Caco-2 (cell line): ENCODE data around the gene PRPF19. TPM values are rescaled to one million over a fixed set of nuclear protein-coding genes. Genes with fewer than 3 reads are reported as not detected.
A peak's percentile ranks its signal among the peaks of the same experiment; 100 is the strongest.

ENCODE experiments used
- BruUV-seq: library from RNA; stranded (reverse); fragments of 400-500 nt; replicated peaks from 2 replicates; lab custom pipeline; 2021; lab: Mats Ljungman, UMichigan
- CTCF ChIA-PET: fragments of 300-600 bp; sonication (Branson Sonifier 250); formaldehyde crosslinking; loops from one replicate; lab custom pipeline; 2022; ENCODE audit warnings: antibody characterized with exemption; lab: Charles Lee
- POLR2A ChIA-PET: fragments of 300-600 bp; sonication (Branson Sonifier 250); formaldehyde crosslinking; loops from one replicate; lab custom pipeline; 2022; ENCODE audit warnings: antibody characterized with exemption; lab: Charles Lee
- DNase-seq, 2 experiments: peaks; one replicate each; pipeline versions ENCODE4 v3.0.0 to v3.0.0-alpha.2; 2020 to 2022
- H3K27me3 ChIP-seq: replicated peaks from 2 replicates; pipeline ENCODE4 v1.6.0; 2011; ENCODE audit warnings: low read length; ENCODE audit not compliant: control insufficient read depth, insufficient read depth
- H3K36me3 ChIP-seq: 2 replicates; pipeline ENCODE4 v1.5.1; 2011; ENCODE audit warnings: low read length; ENCODE audit not compliant: control insufficient read depth, insufficient read depth
- H3K4me1 ChIP-seq: fragments of 250-450 bp; sonication (Bioruptor Pico); 2 replicates; pipeline ENCODE4 v1.5.1; 2020; ENCODE audit warnings: mild to moderate bottlenecking
- H3K4me3 ChIP-seq: 2 replicates; pipeline ENCODE4 v1.5.1; 2011; ENCODE audit warnings: low read depth, mild to moderate bottlenecking, control low read depth, low read length
- H3K9me3 ChIP-seq: fragments of 250-450 bp; sonication (Bioruptor Pico); 2 replicates; pipeline ENCODE4 v1.5.1; 2020; ENCODE audit warnings: mild to moderate bottlenecking, moderate library complexity
- H3K27ac Mint-ChIP-seq: one replicate; pipeline ENCODE4 v1.8.0; 2022; ENCODE audit warnings: mixed read lengths; ENCODE audit not compliant: unreplicated experiment
- H3K27me3 Mint-ChIP-seq: one replicate; pipeline ENCODE4 v1.8.0; 2022; ENCODE audit warnings: mixed read lengths; ENCODE audit not compliant: insufficient read depth, unreplicated experiment
- H3K36me3 Mint-ChIP-seq: one replicate; pipeline ENCODE4 v1.8.0; 2022; ENCODE audit warnings: mild to moderate bottlenecking, mixed read lengths; ENCODE audit not compliant: insufficient read depth, unreplicated experiment
- H3K4me1 Mint-ChIP-seq: one replicate; pipeline ENCODE4 v1.8.0; 2022; ENCODE audit warnings: low read depth, mixed read lengths; ENCODE audit not compliant: unreplicated experiment
- H3K4me3 Mint-ChIP-seq: one replicate; pipeline ENCODE4 v1.8.0; 2022; ENCODE audit warnings: mild to moderate bottlenecking, moderate library complexity, mixed read lengths; ENCODE audit not compliant: unreplicated experiment
- H3K9me3 Mint-ChIP-seq: one replicate; pipeline ENCODE4 v1.8.0; 2022; ENCODE audit warnings: mixed read lengths; ENCODE audit not compliant: unreplicated experiment
- CTCF ChIP-seq, 2 experiments: fragments of 200-600 bp in 1 of 2; IDR thresholded peaks; 1 replicate in 1 of 2; 2 replicates in 1 of 2; pipeline versions ENCODE4 v1.5.1 to v1.8.0; 2011 to 2022; ENCODE audit warnings: antibody characterized with exemption in 1 of 2, control low read depth in 1 of 2, inconsistent platforms in 1 of 2, low read depth in 1 of 2, low read length in 1 of 2, mild to moderate bottlenecking in 1 of 2, moderate library complexity in 1 of 2; ENCODE audit not compliant: insufficient read depth in 1 of 2, severe bottlenecking in 1 of 2, unreplicated experiment in 1 of 2
- intact Hi-C: fragments of 100-400 bp; cut with micrococcal nuclease; formaldehyde crosslinking; loops from one replicate; pipeline ENCODE4 v1.10.0; 2022; ENCODE audit not compliant: unreplicated experiment
- total RNA-seq: library from RNA; stranded (reverse); gene quantifications from 2 replicates; pipeline ENCODE4 v1.2.3, GENCODE V29; 2022

The PRPF19 gene
- total RNA-seq, 1 experiment from 2014 or later: 183 TPM

GRCh38 chr11:60905551-60906113 is 753 bp downstream of the PRPF19 start:
- peak overlapping the region; percentile 86 for H3K27ac Mint-ChIP-seq
- intact Hi-C loops: loop anchor here (2.0 kb wide), 1 partner anchor 35 kb away; no protein-coding TSS in a partner anchor
- Histone ChIP-seq H3K27me3 (no peaks in the 10 kb centered on the region), H3K36me3 (peaks cover 4% of the 10 kb centered on the region; the same call in 1 of the 2 replicates), H3K4me3 (peak overlapping the region; percentile 77), H3K9me3 (no peaks in the 10 kb centered on the region), H3K4me1 (no peaks in the 10 kb centered on the region; the same call in 1 of the 2 replicates)
- no TSS peak for BruUV-seq
- peaks cover 30% of the 10 kb centered on the region for H3K36me3 Mint-ChIP-seq
- POLR2A ChIA-PET: interaction anchor here (1.0 kb wide), 2 partner anchors 8 to 10 kb away, joined by 3 to 5 read pairs; partner anchors contain the start of gene TMEM109
- H3K4me3 Mint-ChIP-seq: peak overlapping the region; percentile 80
- CTCF ChIA-PET: interaction anchor here (0.9 kb wide), 2 partner anchors 8 to 18 kb away, joined by 3 to 4 read pairs; partner anchors contain the start of gene TMEM109
- H3K4me1 Mint-ChIP-seq: no peaks in the 10 kb centered on the region
- TF ChIP-seq CTCF (IDR thresholded peaks at IDR 0.05; ENCODE audit: insufficient read depth in 1 of 2, low read depth in 1 of 2, low read length in 1 of 2, severe bottlenecking in 1 of 2, unreplicated experiment in 1 of 2): no peak
- DNase-seq: no peak
- no peaks in the 10 kb centered on the region for H3K9me3 Mint-ChIP-seq
- H3K27me3 Mint-ChIP-seq: peaks cover under 1% of the 10 kb centered on the region

GRCh38 chr11:60905047-60905446 is 1.3 kb downstream of the PRPF19 start:
- no peaks in the 10 kb centered on the region for H3K27me3 ChIP-seq
- TSS peak; percentile 51 for BruUV-seq
- peaks cover 36% of the 10 kb centered on the region for H3K36me3 Mint-ChIP-seq
- peaks cover 4% of the 10 kb centered on the region; the same call in 1 of the 2 replicates for H3K36me3 ChIP-seq
- ChIA-PET CTCF (interaction anchor here (0.9 kb wide), 1 partner anchor 8 kb away, joined by 4 read pairs; the partner anchor contains the start of gene TMEM109), POLR2A (interaction anchor here (1.0 kb wide), 2 partner anchors 9 to 10 kb away, joined by 3 to 5 read pairs; partner anchors contain the start of gene TMEM109)
- no peaks in the 10 kb centered on the region for H3K4me1 Mint-ChIP-seq
- no peaks in the 10 kb centered on the region; the same call in 1 of the 2 replicates for H3K4me1 ChIP-seq
- no peak for TF ChIP-seq CTCF (IDR thresholded peaks at IDR 0.05; ENCODE audit: insufficient read depth in 1 of 2, low read depth in 1 of 2, low read length in 1 of 2, severe bottlenecking in 1 of 2, unreplicated experiment in 1 of 2)
- H3K27me3 Mint-ChIP-seq: no peaks in the 10 kb centered on the region
- no peaks in the 10 kb centered on the region for H3K9me3 Mint-ChIP-seq
- H3K4me3 Mint-ChIP-seq: peak overlapping the region; percentile 80
- intact Hi-C loops: no loop called here
- H3K9me3 ChIP-seq: no peaks in the 10 kb centered on the region
- peak overlapping the region; percentile 77 for H3K4me3 ChIP-seq
- no peak for DNase-seq
- peak overlapping the region; percentile 86 for H3K27ac Mint-ChIP-seq

GRCh38 chr11:60902625-60903024 is 3.8 kb downstream of the PRPF19 start:
- Histone ChIP-seq H3K4me1 (no peaks in the 10 kb centered on the region; the same call in 1 of the 2 replicates), H3K4me3 (no peak overlapping the region), H3K27me3 (no peaks in the 10 kb centered on the region), H3K9me3 (no peaks in the 10 kb centered on the region), H3K36me3 (peaks cover 7% of the 10 kb centered on the region)
- intact Hi-C loops: no loop called here
- peaks cover 59% of the 10 kb centered on the region for H3K36me3 Mint-ChIP-seq
- H3K27ac Mint-ChIP-seq: no peak overlapping the region
- H3K9me3 Mint-ChIP-seq: no peaks in the 10 kb centered on the region
- POLR2A ChIA-PET: no interaction called here
- TF ChIP-seq CTCF (IDR thresholded peaks at IDR 0.05; ENCODE audit: insufficient read depth in 1 of 2, low read depth in 1 of 2, low read length in 1 of 2, severe bottlenecking in 1 of 2, unreplicated experiment in 1 of 2): no peak
- no peaks in the 10 kb centered on the region for H3K4me1 Mint-ChIP-seq
- no peaks in the 10 kb centered on the region for H3K27me3 Mint-ChIP-seq
- no peak overlapping the region for H3K4me3 Mint-ChIP-seq
- CTCF ChIA-PET: no interaction called here
- no peak for DNase-seq
- BruUV-seq: no TSS peak
